ENCODE measurements around the gene PALM3.
A peak's percentile ranks its signal among the peaks of the same experiment; 100 is the strongest.
"Not testable (repeated sequence)": the region's sequence is repeated elsewhere in the genome, so short reads cannot be mapped to it uniquely, and the experiment has no call there.

Gene PALM3

DNA sequence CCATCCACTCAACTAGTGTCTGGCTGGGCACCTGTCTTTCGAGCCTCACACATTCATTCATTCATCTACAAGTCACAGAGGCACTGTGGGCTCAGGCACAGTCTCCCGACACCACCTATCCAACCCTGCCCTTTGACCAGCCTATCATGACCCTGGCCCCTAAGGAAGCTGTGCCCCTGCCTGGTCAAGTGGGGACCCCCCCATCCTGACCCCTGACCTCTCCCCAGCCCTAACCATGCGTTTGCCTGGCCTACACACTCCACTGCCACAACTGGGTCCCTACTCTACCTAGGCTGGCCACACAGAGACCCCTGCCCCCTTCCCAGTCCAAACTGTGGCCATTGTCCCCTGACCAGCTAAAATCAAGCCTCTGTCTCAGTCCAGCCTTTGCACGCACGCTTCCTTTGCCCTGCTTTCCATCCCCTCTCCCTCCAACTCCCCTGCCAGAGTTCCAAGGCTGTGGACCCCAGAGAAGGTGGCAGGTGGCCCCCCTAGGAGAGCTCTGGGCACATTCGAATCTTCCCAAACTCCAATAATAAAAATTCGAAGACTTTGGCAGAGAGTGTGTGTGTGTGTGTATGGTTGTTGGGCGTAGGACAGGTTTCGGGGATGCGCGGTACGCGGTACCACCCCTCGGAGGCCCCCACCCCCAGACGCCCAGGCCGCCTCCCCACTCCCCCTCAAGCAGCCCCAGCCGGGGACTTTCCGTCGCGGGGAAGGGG, 30.7 kb downstream of the PALM3 start:
- no peak for DNase-seq

DNA sequence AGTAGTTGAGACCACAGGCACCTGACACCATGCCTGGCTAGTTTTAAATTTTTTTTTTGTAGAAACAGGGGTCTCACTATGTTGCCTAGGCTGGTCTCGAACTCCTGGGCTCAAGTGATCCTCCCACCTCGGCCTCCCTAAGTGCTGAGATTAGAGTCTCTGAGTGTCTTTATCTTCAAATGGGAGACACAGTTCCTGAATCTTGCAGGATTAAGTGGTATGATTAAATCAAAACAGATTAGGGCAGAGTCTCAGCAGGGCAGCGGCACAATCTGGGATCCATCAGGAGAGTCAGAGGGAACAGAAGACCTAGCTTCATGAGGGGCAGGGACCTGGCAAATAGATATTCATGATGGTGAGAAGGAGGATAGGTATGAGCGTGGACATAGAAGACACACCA, 33.0 kb downstream of the PALM3 start:
- DNase-seq: no peak

- DNase-seq: no peak
These were observed 33.9 kb downstream of the PALM3 start, which contains the start of gene RLN3 for GRCh38 chr19:14027856-14028450. Gene RLN3 (plus strand): TSS chr19:14028148. CDS start chr19:14028205, 57 bp downstream.

DNA sequence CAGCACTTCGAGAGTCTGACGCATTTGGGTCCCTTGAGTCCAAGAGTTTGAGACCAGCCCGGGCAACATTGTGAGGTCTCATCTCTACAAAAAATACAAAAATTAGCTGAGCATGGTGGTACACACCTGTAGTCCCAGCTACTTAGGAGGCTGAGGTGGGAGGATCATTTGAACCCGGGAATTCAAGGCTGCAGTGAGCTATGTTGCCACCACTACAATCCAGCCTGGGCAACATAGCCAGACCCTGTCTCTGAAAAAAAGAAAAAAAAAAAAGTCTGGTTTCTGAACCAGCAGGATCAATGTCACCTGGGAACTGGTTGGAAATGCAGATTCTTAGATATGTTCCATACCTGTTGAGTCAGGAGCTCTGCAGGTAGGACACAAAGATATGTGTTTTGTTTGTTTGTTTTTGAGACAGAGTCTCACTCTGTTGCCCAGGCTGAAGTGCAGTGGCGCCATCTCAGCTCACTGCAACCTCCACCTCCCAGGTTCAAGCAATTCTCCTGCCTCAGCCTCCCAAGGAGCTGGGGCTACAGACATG, 35.2 kb downstream of the PALM3 start:
- not testable (repeated sequence) for DNase-seq

DNA sequence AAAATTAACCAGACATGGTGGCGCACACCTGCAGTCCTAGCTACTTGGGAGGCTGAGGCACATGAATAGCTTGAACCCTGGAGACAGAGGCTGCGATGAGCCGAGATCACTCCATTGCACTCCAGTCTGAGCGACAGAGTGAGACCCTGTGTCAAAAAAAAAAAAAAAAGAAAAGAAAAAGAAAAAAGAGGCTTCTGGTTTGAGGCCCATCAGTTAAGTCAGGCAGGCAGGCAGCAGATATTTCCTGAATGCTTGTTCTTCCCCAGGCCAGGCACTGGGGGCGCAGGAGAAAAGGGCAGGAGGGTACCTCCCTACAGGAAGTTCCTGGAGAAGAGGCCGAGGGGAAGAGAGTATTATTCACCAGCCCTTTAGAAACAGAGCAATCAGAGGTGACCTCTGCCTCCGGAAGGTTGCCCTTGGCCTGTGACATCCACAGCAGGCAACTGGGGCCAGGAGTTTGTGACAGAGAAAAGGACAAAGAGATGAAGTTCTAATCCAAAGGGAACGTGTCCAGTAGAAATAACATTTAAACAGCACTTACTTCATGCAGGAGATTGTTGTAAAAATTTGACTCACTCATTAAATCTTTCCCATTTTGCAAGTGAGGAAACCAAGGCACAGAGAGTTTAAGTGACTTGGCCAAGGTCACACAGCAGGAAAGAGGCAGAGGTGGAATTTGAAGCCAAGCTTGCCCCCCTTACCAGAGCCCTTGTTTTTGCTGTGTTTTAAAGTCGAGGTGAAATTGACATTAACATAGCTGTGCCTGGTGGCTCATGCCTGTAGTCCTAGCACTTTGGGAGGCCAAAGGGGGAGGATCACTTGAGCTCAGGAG, 38.3 kb downstream of the PALM3 start:
- DNase-seq: no peak

GRCh38 chr19:14022469-14022868, 39.4 kb downstream of the PALM3 start:
- DNase-seq: no peak

GRCh38 chr19:14021474-14021873, 40.4 kb downstream of the PALM3 start:
- DNase-seq: no peak

DNA sequence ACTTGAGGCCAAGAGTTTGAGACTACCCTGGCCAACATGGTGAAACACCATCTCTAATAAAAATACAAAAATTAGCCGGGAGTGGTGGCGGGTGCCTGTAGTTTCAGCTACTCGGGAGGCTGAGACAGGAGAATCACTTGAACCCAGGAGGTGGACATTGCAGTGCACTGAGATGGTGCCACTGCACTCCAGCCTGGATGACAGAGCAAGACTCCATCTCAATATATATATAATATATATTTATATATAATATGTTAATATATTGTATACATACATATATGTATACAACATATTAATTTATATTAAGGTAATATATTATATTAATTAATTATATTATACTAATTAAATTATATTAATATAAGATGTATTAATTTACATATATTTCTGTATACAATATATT, 42.1 kb downstream of the PALM3 start:
- not testable (repeated sequence) for DNase-seq

GRCh38 chr19:14019100-14019499, 42.8 kb downstream of the PALM3 start:
- DNase-seq: no peak

- DNase-seq: no peak
These were observed 46.3 kb downstream of the PALM3 start for GRCh38 chr19:14015524-14016035.

DNA sequence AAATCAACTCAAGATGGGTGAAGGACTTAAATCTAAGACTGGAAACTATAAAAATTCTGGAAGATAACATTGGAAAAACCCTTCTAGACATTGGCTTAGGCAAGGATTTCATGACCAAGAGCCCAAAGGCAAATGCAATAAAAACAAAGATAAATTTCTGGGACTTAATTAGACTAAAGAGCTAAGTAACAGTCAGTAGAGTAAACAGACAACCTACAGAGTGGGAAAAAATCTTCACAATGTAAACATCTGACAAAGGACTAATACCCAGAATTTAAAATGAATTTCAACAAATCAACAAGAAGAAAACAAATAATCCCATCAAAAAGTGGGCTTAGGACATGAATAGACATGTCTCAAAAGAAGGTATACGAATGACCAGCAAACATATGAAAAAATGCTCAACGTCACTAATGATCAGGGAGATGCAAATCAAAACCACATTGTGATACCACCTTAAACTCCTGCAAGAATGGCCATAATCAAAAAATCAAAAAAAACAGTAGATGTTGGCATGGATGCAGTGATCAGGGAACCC, 49.4 kb downstream of the PALM3 start:
- DNase-seq: no peak

DNA sequence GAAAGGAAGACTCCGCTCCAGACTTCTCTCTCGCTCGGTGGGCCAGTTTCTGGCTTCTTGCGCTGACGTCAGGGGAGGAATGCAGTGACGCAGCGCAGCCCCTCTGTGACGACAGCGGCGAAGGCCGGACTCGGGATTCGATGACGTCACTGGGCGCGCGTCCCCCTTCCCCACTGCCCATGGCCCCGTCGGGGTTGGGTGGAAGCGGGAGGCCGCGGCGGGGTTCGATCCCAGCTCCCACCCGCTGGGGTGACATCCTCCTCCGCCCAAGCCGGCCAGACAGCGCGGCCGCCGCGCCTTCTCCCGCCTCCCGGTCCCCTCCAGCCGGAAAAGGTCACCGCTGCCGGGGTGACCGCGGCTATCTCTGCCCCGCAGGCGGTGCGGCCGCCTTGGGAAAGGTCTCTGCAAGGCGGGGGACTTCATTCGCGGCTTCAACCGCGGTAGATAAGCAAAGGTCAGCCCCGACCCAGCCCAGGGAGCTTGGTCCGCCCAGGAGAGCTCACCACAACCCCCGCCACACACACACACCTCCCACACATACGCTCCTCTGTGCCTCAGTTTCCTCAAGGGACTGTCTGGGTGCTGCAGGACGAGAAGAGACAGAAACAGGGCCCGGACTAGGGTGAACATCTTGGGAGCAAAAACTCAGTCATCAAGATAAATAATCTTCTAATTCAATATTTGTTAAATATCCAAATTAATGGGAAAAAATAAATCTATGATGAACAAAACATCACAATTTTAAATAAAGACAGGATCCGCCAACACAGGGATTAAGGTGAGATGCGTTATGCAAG, 54.9 kb downstream of the PALM3 start:
- no peak for DNase-seq

GRCh38 chr19:14006085-14006765, 55.7 kb downstream of the PALM3 start, which contains the start of gene RFX1:
Gene RFX1 (minus strand): TSS chr19:14006320. CDS start chr19:13993843, 12,477 bp downstream.
- DNase-seq: peak; percentile 100

DNA sequence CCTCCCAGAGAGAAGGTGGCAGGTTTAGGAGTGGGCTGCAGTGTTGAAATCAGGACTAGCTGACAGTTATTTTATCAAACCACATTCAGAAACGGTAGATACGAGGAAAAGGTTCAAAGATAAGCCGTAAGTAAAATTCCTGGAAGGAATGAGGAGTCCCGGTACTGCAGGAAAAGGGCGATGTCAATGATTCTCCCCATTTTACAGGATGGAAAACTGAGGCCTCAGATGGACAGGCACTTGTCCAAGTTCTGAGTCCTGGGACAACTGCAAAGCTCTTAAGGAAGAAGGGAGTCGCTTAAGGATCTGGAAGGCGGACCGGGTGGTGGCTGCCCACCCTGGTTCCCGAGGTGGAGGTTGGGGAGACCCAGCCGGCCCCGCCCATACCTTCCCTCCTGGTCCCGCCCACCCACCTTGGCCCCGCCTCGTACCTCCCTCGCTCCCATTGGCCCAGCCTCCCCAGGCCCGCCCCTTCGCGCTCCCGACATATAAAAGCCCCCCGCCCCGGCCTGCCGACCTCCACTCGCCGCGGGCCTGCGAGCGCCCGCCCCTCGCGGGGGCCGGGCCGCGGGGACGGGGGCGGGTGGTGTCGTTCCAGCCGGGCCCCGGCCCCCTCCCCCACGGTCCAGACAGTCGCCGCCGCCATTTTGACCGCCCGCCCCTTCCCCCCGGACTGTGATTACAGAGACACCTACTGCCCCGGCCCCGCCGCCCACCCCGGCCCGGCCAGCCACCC, 56.4 kb downstream of the PALM3 start:
- peak; percentile 89 for DNase-seq

GRCh38 chr19:14004619-14005348, 57.1 kb downstream of the PALM3 start:
- DNase-seq: no peak

Data from activated T-cell treated with anti-CD3 and anti-CD28 coated beads for 4 hours (primary cell).